Stimulated activated CD8-positive, alpha-beta memory T cell treated with anti-CD3 and anti-CD28 coated beads, Interleukin-15, amount 100 ng/mL, for 24 hours (primary cell): ENCODE data around the gene SH3TC2.

Experiments used
- DNase-seq: peaks from one replicate; pipeline ENCODE4 v3.0.0-alpha.2; 2020; ENCODE audit warnings: low read depth

SH3TC2 gene

GRCh38 chr5:148999741-149000140 lies 63.1 kb downstream of the SH3TC2 start:
- DNase-seq, result no peak

DNA sequence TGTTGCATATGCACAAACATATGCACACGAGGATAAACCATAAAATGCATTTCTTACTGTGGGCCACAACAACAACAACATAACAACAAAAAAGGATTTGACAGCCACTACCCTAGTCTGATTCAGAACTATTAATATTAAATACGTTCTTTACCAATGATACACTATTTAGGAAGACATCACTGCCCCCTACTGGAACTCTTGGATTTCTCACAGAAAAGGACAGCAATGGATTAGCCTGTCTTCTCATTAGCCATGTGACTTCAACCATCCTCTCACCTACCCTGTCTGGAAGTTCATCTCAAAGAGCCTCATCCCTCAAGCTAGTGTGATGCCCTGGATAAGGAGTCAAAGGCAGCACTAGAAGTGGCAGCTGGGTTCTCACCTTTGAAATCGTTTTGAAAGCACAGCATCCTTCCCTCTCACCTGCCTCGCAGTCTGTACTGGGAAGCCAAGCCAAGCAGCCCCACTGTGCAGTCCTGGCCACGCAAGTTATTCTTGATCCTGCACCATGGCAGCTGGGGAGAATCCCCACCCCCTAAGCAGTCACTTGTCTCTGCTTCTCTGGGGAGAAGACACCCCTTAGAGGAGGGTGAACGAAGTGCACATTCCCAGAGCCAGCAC lies 64.6 kb downstream of the SH3TC2 start:
- no peak for DNase-seq

DNA sequence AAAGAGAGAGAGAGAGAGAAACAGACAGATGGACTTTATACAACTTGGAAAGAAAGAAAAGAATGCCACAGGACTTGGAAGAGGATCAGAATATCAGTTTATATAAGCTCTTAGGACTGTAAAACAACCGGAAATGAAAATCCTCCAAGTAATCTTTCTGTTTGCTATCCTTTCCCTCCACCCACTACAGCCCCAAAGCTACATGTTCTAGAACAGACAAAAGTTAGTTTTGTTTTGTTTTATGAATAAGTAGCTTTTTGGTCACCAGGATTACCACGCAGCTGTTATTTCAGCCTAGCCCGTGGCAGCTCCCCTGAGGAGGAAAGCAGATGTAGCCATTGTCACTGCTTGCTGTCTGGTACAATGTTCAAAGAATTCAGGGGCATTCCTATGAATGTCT lies 66.6 kb downstream of the SH3TC2 start:
- DNase-seq, result no peak

- DNase-seq, result no peak
Observed at GRCh38 chr5:148995791-148996190, 67.1 kb downstream of the SH3TC2 start.

- no peak for DNase-seq
Observed at GRCh38 chr5:148993283-148993936, 69.5 kb downstream of the SH3TC2 start.

GRCh38 chr5:148992265-148992664 lies 70.6 kb downstream of the SH3TC2 start:
- no peak for DNase-seq

DNA sequence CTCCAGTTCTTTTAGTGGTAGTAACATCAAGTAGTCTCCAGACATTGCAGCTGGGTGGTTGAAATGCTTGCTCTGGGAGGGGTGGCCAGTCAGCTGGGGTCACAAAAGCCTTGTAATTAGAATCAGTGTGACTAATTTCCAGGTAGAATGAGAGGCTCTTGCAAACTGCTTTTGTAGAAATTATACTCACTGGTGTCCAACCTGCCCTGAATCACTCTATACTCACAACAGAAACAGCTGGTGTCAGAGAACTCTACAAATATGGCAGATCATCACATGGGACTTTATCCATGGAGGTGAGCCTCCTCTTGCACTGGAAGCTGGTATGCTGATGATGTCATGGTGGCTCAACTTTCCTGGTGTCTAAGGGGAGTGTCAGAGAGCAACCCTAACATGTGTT lies 71.3 kb downstream of the SH3TC2 start:
- DNase-seq, result no peak

- no peak for DNase-seq
Observed at GRCh38 chr5:148990817-148991216, 72.0 kb downstream of the SH3TC2 start.

GRCh38 chr5:148989567-148989966 lies 73.3 kb downstream of the SH3TC2 start:
- no peak for DNase-seq

GRCh38 chr5:148988328-148988727 lies 74.5 kb downstream of the SH3TC2 start:
- no peak for DNase-seq

DNA sequence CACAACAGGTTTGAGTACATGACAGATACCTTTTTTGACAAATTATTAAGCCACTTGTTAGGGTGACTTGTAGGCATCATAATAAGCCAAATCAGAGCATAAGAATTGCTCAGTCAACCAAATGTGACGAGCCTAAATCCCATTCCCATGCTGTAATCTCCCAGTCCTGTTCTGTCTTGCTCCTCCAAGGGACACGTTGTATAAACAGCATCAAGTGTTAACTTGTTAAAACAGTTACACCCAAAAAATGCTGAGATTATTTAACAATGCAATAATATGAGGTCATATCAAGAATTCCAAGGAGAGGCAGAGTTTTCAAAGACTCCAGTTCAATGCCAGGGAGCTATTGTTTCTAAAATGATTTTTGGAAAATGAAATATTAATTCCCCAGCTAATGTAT lies 76.2 kb downstream of the SH3TC2 start:
- DNase-seq, result no peak

DNA sequence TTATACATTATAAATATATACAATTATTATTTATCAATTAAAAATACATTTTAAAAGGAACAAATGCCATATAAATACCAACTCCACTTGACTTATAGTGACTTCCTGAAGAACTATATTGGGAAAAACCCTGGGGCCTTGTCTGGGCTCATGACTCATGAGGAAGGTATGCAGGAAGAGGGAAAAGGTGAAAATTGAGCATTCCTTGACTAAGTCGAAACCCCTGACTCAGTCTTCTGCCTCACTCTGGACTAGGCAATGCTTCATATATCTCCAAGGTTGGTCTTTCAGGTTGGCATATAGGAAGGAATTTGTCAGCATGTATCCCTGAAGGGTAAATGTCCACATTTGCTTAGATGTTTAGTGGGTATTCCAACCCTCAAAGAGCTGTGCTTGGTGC lies 78.5 kb downstream of the SH3TC2 start:
- DNase-seq, result no peak

- no peak for DNase-seq
Observed at GRCh38 chr5:148981353-148981752, 81.5 kb downstream of the SH3TC2 start.

DNA sequence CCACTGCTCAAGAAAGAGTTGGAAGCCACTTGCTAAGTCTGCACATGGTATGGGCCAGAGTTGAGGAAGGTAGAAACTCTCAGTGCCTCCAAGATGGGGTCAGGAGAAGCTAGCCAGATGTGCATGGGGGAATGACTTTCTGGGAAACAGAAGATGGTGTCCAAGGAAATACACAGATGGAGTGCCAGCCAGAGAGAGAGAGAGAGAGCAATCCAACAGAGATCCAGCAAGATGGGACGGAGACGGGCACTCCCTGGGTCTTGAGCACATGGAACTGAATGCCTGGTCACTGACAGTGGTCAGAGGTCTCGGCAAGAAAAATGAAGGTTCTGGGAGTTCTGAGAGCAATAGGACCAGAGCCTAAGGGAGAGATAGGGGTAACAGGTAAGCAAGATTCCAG lies 82.1 kb downstream of the SH3TC2 start:
- no peak for DNase-seq

- no peak for DNase-seq
Observed at GRCh38 chr5:148979083-148979723, 83.7 kb downstream of the SH3TC2 start.

DNA sequence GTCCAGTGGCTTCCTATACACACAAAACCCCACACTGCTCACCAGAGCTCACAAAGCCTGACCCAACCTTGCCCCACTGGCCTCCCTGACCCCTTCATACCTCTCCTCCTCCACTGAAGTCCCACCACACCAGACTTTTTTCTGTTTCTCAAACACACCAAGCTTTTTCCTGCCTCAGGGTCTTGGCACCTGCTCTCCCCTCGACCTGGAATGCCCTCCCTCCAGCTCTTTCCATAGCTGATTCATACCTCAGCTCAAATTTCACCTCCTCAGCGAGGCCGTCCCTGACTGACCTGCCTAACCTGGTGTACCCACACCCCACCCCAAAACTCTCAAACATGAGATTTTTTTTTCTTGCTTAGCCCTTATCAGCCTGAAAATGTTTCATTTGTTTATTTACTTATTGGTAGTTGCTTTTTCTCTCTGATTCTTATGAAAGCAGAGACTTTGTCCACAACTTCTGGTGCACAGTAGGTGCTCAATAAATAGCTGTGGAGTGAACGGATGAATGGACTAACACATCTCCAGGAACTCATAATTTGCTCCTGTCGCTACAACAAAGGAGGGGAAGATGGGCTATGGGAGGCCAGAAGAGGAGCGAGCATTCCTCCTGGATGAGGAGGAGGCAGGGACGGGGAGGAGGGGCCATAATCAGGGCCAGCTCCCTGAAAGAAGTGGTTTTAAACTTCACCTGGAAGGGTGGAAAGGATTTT lies 84.3 kb downstream of the SH3TC2 start:
- DNase-seq, result no peak

- DNase-seq, result no peak
Observed at GRCh38 chr5:148976569-148977381, 86.1 kb downstream of the SH3TC2 start.

GRCh38 chr5:148974642-148975327 lies 88.1 kb downstream of the SH3TC2 start:
- DNase-seq, result no peak

DNA sequence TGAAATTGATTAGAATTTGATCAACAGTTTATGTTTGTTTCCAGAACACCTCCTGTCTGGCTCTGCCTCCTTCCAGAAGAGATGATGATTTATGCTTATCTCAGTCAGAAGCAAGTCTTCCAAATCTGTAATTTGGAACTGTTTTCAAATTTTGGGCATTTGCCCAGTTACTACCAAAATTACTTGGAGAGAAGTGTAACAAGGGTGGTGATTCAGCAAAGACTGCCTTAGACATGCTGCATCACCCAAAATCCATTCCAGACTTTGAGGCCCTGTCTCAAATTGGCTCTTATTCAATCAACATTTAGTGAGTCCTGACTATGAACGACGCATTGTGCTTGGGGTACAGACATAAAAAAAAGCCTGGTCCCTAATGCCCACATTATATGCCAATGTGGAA lies 89.4 kb downstream of the SH3TC2 start:
- DNase-seq, result no peak

DNA sequence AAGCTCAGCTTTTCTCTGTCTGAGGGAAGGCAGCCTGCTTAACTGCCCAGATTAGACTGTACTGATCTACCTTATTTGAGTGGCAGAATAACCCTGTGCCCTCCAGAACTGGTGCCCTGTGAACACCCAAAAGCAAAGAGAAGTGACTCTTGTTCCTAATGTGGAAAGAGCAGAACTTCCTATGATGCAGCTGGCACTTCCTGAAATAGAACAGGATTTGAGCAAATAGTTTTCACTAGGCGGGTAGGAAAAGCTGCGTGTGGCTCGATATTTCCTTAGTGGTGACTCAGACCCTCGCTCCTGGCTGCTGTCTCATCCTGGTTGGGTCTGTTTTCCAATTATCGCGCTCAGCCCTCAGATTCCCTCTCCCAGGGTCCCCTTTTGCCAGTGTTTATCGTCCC lies 89.9 kb downstream of the SH3TC2 start:
- no peak for DNase-seq

DNA sequence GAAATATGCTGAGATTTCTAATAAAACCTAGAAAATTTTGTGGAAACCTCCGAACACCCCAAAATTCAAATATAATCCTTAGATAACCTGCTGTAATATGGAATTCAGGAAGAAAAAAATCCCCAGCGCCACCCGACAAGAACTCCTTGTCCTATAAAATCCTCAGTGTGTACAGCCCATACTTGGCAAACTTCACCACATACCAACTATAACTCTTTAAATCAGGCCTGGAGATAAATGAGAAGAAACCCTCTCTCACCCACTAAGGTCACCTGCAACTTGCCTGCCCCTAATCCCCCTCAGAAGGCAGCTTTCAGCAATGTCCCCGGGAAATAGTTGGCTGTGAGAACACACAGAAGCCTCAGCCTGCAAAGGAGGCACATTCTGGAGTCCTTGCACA lies 90.5 kb downstream of the SH3TC2 start:
- DNase-seq, result no peak

DNA sequence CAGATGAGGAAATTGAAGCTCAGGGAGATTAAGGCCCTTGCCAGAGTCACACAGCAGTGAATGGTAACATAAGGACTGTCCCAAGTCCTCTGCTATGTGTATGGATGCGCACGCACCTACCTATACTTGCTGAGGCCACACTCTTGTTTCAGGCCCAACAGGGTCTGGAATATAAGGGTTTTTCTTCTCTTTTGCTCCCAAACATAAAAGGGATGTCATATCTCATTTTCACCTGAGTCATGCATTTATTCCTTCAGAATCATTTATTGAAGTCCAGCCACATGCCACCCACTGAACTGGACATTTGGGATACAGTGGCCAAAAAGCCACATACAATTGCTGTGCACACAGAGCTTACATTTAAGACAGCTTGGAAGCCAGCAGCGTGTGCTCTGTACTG lies 92.0 kb downstream of the SH3TC2 start:
- no peak for DNase-seq
